HG02798 (cell line): ENCODE measurements around the gene TBRG4.
A peak's percentile ranks its signal among the peaks of the same experiment; 100 is the strongest.

Experiments
- ATAC-seq: cut with Tn5 transposase; IDR thresholded peaks from one replicate; pipeline ENCODE4 v1.9.1; 2021; ENCODE audit warnings: mild to moderate bottlenecking; ENCODE audit not compliant: unreplicated experiment, poor library complexity

The TBRG4 gene

DNA sequence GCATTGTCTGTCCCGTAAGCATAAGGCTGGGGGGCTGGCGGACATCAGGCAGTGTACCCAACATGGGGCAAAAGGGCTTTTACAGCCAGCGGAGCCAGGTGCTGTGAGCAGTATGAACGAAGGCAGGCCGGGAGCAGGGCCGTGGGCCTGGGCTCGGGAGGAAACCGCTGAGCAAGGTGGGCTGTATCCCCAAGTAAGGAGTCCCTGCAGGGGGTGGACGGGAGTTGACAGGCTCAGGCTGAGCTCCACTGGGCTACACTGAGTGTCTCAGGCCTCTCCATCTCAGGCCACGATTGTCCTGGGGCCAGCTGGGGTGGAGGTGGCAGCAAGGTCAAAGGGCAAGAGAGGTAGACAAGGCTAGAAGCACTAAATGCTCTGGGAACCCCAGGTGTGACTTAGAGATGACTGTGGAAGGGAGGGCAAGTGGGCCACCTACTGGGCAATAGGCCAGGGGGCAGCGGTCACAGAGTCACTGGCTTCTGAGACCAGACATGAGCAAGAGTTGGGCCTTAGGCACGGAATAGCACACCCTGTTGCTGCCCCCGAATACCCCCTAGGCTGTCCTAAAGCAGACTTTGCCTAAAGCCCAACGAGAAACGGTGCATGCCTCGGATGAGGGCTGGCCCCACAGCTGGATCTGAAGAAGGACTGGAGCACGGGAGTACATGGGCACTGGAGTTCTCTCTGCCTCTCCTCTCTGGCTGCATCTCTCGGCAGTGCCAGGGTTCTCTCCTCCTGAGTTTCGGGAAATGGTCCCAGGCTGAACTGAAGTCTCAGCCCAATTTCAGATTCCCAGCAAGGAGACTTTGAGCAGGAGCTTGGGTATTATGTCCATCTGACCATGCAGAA lies 35.3 kb upstream of the TBRG4 start:
- no peak for ATAC-seq

GRCh38 chr7:45145881-45146280 lies 34.4 kb upstream of the TBRG4 start:
- ATAC-seq, result no peak

GRCh38 chr7:45143616-45144015 lies 32.1 kb upstream of the TBRG4 start:
- no peak for ATAC-seq

DNA sequence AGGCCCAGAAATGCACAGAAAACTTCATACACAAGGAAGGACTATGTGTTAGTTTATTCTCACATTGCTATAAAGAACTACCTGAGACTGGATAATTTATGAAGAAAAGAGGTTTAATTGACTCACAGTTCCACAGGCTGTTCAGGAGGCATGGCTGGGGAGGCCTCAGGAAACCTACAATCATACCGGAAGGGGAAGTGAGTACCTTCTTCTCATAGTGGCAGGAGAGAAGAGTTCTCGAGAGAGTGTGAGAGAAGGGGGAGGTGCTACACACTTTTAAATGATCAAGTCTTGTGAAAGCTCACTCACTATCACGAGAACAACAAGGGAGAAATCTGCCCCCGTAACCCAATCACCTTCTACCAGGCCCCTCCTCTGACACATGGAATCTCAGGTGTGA lies 29.3 kb upstream of the TBRG4 start:
- ATAC-seq, result no peak

DNA sequence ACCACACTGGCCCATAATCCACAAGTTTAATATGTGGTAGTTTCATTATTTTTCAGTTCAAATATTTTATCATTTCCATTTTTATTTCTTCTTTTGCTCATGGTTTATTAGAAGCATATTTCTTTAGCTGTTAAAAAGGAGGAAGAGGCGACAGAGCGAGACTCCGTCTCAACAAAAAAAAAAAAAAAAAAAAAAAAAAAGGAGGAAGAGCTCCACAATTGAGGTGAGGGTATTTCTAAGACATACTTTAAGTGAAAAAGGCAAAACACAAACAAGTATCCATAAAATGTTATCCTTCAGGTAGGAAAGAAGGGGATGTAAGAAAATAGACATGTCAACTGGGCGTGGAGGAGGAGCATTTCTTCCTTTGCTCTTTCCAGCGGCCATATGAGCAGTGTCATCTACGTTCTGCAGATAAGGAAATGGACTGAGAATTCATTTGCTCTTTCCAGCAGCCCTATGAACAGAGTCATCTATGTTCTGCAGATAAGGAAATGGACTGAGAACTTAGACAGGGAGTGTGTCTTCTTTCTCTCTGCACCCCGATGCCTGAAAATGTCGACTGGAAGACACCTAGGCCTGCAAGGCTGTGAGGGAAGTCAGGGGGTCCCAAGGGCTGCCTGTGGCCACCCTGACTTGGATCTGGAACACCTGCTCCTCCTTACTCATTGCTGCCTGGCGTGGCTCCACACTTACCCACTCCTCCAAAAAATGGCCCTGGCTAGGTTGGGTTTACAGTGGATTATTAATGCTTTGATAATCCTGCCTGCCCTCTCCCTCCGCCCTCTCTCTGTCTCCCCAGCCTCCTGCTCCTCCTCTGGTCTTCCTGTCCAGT lies 27.2 kb upstream of the TBRG4 start:
- ATAC-seq, result no peak

- peak; percentile 61 for ATAC-seq
These were observed 24.9 kb upstream of the TBRG4 start for GRCh38 chr7:45136106-45137060.

GRCh38 chr7:45133877-45134276 lies 22.4 kb upstream of the TBRG4 start:
- ATAC-seq, result no peak

GRCh38 chr7:45133352-45133751 lies 21.9 kb upstream of the TBRG4 start:
- ATAC-seq, result no peak

DNA sequence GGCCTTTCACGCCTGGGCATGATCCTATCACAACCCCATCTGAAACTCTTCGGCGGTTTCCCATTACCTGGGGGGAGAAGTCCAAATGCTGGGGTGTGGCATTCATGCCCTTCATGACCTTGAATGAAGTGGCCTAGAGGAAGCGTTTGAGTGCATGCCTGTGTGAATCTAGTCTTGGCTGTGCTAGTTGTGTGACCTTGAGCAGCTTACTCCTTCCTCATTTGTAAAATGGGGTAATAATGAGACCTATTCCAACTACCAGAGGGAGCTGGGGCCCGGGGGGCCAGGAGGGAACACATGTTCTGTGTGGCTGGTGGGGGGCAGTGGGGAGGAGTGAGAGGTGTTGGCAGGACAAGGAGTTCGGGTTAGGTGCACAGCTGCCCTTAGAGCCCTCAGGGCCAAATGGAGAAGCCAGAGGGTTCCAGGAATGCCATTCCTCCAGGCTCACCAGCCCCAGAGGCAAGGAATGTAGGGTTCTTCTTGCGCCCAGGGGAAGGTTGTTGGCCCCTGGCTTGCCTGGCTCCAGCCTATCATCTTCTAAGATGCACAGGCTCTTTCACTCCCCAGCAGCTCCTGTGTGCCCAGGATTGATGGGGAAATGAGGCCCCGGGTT lies 21.3 kb upstream of the TBRG4 start:
- no peak for ATAC-seq

DNA sequence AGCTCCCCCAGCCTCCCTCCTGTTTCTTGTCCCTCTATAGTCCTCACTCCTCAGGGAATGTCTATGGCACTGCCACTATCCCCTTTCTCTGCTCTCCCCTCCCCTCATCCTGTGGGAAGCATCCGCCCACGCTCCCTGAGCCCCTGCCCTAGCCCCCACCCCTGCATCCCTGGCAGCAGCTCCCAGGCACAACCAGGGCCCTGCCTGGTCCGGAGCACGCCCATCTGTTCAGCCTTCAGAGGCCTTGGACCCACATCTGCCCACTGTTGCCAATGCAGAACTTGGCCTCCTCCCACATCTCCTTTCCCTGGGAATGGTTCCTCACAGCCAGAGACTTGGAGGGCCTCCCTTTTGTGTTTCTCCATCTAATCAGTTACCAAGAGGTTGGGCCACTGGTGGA lies 20.4 kb upstream of the TBRG4 start:
- ATAC-seq, result no peak

DNA sequence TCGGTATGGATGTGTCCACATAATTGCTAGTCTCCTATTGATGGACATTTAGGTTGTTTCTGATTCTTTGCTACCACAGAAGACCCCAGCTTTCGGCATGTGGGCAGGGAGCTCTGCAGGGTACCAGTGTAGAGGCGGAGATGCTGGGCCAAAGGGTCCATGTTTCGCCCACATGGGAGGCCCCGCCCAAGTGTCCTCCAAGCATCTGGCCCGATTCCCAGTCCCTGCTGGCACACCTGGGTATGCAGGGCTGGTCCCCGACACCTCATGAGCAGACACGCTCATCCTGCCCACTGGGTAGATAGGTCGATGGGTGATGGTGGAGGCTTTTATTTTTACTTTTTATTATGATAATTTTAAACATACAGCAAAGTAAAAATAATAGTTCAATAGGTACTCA lies 19.4 kb upstream of the TBRG4 start:
- no peak for ATAC-seq

- no peak for ATAC-seq
These were observed 18.4 kb upstream of the TBRG4 start for GRCh38 chr7:45129906-45130305.

GRCh38 chr7:45129181-45129800 lies 17.8 kb upstream of the TBRG4 start:
- ATAC-seq, result no peak

DNA sequence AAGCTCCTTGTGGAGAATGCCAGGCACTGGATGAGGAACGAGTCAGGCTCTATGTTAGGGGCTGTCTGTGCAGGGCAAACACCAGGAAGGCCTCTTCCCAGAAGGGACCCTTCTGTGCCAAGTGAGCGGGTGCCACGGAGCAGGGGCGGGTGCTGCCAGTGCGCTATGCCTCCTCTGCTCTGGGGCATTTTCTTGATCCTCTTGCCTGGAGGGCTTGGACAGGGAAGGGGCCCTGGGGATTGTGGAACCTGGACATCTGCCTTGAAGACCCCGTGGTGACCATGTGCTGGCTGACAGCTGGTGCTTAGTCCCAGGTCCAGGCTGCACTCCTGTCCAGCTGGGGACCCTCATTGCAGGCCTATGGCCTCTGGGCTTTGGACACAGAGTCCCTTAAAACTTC lies 15.4 kb upstream of the TBRG4 start:
- ATAC-seq, result no peak

DNA sequence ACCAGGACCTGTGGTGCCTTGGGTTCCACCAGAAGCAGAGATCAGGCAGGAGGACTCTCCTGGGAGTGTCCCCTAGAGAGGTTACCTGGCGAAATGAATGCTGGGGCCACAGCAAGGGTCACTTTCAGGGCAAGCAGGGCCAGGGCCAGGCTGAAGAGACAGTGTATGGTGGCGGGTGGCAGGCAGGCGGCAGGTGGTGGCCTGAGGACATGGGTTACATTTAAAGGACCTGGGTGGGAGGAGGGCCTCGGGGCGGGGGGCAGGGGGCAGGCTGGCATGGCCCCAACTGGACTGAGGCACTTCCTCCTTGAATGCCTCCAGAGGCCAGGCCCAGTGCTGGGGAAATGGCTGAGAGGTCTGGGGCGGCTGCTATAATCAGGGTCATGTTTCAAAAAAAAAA lies 14.7 kb upstream of the TBRG4 start:
- no peak for ATAC-seq

DNA sequence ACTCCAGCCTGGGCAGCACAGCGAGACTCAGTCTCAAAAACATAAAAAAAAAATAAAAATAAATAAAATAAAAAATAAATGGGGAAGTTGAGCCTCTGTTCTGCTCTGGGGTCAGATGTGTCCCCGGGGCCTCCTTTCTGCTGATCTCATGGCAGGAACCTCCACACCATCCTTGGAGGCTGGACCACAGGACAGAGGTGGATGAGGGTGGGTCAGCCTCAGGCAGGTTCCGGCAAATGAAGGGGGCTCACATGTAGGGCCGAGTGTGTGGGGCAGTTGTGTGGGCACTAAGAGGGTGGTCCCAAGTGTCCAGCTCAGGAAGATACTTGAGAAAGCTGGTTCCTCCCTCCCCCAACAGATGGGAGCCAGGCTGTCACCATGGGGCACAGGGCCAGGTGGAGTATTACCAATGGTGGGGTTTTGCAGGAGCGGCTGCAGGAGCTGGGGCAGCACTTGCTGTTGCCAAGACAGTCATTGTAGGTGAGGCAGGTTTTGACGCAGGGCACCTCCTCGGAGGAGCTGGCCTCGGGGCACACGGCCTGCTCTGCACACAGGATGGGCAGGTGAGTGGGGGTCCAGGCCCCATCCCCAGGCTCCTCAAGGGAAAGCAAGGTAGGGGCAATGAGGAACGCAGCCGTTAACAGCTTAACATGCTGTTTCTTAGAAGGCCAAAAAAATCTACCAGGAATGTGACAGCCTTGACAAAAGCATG lies 13.9 kb upstream of the TBRG4 start:
- ATAC-seq, result no peak

- ATAC-seq, result no peak
These were observed 12.6 kb upstream of the TBRG4 start for GRCh38 chr7:45123913-45124710.
